GM19099 (cell line): ENCODE results near the gene MRPS23.

Source experiments
- POLR2A ChIP-seq: IDR thresholded peaks from 3 replicates; pipeline ENCODE4 v1.6.1; 2011; ENCODE audit warnings: low read depth; ENCODE audit not compliant: insufficient read length; ENCODE audit errors: extremely low read depth

Gene MRPS23

GRCh38 chr17:57886020-57886419 lies 36.2 kb upstream of the MRPS23 start:
- no peak for TF ChIP-seq POLR2A

GRCh38 chr17:57885148-57885915 lies 35.5 kb upstream of the MRPS23 start:
- no peak for TF ChIP-seq POLR2A

DNA sequence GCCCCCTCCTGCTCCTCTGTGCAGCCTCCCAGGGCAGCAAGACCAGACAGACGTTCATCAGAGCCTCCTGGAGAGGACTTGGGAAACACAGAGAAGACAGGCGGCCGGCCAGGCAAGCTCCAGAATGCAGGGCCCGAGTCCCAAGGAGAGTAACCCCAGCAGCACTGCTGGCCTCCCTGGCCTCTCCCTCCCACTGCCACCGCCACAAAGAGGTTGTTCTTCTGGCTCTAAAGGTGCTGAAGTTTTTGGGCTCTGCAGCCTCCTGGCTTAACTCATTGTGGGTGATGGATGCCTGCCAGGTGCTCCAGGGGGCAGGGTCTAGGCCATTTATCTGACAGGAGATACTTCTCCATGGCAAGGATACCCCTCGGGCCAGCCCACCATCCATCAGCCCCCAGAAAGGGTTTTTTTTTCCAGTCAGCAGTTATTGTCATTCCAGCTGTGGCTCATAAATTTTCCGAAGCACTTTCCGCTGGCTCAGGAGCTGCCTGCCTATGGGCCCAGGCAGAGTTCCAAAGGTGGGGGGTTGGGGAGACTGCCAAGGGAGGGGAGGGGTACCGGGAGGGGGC lies 32.0 kb upstream of the MRPS23 start:
- TF ChIP-seq POLR2A = no peak

- TF ChIP-seq POLR2A = no peak
Measured at GRCh38 chr17:57881143-57881542, 31.3 kb upstream of the MRPS23 start.

GRCh38 chr17:57880086-57880456 lies 30.2 kb upstream of the MRPS23 start:
- TF ChIP-seq POLR2A = no peak

- no peak for TF ChIP-seq POLR2A
Measured at GRCh38 chr17:57879437-57880085, 29.7 kb upstream of the MRPS23 start.

DNA sequence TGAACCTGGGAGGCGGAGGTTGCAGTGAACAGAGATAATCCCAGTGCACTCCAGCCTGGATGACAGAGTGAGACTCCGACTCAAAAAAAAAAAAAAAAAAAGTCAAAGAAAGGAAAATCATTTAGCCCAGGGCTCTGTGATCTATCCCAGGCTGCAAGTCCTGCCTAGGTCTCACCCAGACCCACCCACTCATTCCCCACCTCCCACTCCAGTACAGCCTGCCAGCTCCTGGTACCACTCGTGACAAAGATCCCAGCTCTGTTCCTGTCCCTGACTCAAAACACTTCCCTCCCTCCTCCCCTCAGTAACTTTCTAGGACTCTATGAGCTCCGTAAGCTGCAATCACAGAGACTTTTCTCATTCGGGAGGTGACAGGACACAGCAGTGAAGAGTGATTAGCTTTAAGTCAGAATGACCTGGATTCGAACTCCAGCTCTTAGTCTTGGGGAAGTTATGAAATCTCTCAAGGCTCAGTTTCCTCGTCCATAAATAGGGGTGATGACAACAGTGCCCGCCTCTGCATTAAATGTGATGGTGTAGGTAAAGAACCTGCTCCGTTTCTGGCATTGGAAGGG lies 28.0 kb upstream of the MRPS23 start:
- no peak for TF ChIP-seq POLR2A

- TF ChIP-seq POLR2A = no peak
Measured at GRCh38 chr17:57876866-57877237, 27.0 kb upstream of the MRPS23 start.

DNA sequence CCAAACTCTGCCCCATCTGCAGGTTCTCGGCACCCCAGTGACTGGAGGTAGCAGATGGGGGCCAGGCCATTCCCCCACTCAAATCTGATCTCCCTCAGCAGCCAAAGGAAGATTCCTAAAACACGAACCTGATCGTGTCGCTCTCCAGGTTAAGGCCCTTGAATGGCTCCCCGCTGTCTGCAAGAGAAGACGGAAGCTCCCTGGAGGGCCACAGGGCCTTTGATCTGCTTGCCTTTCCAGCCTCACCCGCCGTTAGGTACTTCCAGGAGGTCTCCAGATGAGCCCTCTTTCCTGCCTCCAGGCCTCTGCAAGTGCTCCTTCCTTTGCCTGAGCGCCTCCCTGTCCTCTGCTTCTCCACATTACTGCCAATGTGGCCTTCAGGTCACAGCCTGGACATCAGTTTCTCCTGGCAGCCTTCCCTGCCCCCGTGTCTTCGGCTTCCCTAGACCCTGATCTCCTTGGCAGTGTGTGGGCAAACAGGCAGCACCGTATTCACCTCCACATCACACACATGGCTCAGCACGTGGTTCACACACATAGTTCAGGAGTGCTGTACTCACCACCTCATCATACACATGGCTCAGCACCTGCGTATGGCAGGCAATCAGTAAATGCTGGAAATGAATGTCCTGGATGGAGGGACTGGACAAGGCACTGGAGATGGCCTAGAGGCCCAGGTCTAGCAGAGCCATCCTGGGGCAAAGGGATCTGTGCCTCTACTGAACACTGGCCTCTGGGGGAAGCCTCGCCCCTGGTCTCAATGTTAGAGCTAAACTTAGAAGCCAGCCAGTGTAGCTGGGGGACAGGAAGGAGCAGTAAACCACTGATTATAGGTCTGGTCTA lies 26.4 kb upstream of the MRPS23 start:
- no peak for TF ChIP-seq POLR2A

DNA sequence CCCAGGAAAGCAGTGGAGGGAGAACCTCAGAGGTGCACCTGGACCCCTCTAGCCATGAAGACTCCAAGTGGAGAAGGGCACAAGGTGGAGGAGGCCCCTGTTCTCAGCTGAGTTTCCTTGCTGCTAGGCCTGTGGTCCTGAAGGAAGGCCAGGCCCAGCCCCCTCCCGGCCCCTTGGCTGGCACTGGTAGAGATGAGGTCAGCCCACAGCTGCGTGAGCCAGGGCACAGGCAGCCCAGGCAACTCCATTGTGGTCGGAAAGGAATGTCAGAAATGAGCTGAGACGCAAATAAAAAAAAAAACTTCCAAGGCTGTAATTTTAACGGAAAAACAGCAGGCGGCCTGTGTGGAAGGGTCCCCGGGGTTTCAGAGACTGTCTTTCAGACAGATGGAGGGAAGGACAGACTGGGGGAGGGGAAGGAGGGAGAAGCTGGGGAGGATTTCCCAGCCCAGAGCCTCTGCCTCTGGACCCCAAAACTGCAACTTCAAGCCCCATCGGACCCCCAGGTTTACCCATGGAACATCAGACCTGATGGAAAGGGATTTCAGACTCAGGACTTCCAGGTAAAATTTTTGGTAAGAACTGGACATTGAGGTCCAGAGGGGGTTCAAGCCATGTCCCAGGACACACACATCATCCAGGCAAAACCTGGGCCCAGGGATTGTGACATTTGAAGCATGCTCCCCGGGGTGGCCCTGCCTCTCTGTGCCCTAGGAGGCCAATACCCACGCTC lies 25.6 kb upstream of the MRPS23 start:
- no peak for TF ChIP-seq POLR2A

- no peak for TF ChIP-seq POLR2A
Measured at GRCh38 chr17:57874434-57875289, 24.8 kb upstream of the MRPS23 start.

GRCh38 chr17:57874058-57874419 lies 24.2 kb upstream of the MRPS23 start:
- TF ChIP-seq POLR2A = no peak

DNA sequence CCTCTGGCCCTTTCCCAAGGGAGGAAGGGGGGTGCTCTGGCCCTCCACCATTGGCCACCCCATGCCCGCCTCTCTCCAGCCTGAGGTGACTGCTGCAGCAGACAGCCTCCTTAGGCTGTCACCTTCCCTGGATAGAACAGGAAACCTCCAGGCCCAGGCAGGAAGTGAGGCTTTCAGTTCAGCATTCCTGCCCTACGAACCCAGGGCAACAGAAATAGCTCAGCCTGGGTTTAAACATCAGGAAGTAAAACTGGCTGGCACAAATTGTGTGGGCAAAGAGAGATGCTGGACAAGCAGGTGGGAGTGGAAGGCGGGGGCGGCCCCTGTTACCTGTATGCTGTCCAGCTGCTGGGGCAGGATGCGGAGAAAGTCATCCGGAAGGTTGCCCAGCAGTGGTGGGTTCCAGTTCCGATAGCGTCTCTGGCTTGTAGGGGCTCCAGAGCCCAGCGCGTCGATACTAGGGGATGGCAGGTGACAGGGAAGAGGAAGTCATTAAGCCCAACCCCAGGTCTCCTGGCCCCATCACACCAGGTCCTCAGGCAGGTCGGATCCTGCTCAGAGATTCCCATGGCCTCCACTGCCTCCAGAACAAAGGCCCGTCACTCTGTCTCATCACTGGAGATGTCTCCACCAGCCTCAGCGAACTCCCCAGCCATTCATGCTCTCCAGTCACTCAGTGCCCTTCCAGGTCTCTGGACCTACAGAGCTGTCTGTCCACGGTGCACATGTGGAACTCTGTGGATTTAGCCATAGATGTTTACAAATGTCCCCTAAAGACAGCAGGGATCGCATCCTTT lies 23.6 kb upstream of the MRPS23 start:
- TF ChIP-seq POLR2A = no peak
